Duodenal mucosa (tissue), 2 donors: ENCODE results near the gene MACF1.

Source experiments
- H3K27ac ChIP-seq: one replicate; pipeline ENCODE4 v1.7.0; 2013; ENCODE audit warnings: low read depth, low read length
- H3K27me3 ChIP-seq, 2 donors: one replicate each; pipeline ENCODE4 v1.7.0; 2013; ENCODE audit warnings: low read length in 2 of 2, control low read depth in 1 of 2; ENCODE audit not compliant: insufficient read depth in 2 of 2, control insufficient read depth in 1 of 2
- H3K36me3 ChIP-seq, 2 donors: one replicate each; pipeline ENCODE4 v1.7.0; 2013; ENCODE audit warnings: low read length in 2 of 2, control low read depth in 1 of 2; ENCODE audit not compliant: insufficient read depth in 2 of 2, control insufficient read depth in 1 of 2
- H3K4me1 ChIP-seq, 2 donors: one replicate each; pipeline ENCODE4 v1.7.0; 2013; ENCODE audit warnings: low read length in 2 of 2, control low read depth in 1 of 2; ENCODE audit not compliant: insufficient read depth in 2 of 2, control insufficient read depth in 1 of 2
- H3K4me3 ChIP-seq, 2 donors: one replicate each; pipeline ENCODE4 v1.7.0; 2013; ENCODE audit warnings: low read length in 2 of 2, low read depth in 1 of 2
- H3K9ac ChIP-seq, 2 donors: one replicate each; pipeline ENCODE4 v1.7.0; 2013; ENCODE audit warnings: low read length in 2 of 2, low read depth in 1 of 2
- H3K9me3 ChIP-seq, 2 donors: one replicate each; pipeline ENCODE4 v1.7.0; 2013; ENCODE audit warnings: low read length in 2 of 2, control low read depth in 1 of 2; ENCODE audit not compliant: control insufficient read depth in 1 of 2

Gene MACF1

GRCh38 chr1:39425634-39426033 lies 221.1 kb downstream of the MACF1 start:
- Histone ChIP-seq H3K9me3 (no peaks in the 10 kb centered on the region), H3K27ac (no peak overlapping the region), H3K27me3 (no peaks in the 10 kb centered on the region), H3K4me1 (peaks cover 0 to 9% of the 10 kb centered on the region in 2 donors), H3K4me3 (no peak overlapping the region), H3K9ac (no peak overlapping the region), H3K36me3 (peaks cover 33 to 60% of the 10 kb centered on the region in 2 donors)

GRCh38 chr1:39426346-39426745 lies 221.9 kb downstream of the MACF1 start:
- peaks cover 0 to 9% of the 10 kb centered on the region in 2 donors for H3K4me1 ChIP-seq
- peaks cover 40 to 64% of the 10 kb centered on the region in 2 donors for H3K36me3 ChIP-seq
- H3K4me3 ChIP-seq: no peak overlapping the region
- no peaks in the 10 kb centered on the region for H3K9me3 ChIP-seq
- H3K9ac ChIP-seq: no peak overlapping the region
- no peaks in the 10 kb centered on the region for H3K27me3 ChIP-seq
- H3K27ac ChIP-seq: no peak overlapping the region

GRCh38 chr1:39427374-39427773 lies 222.9 kb downstream of the MACF1 start:
- Histone ChIP-seq H3K36me3 (peaks cover 45 to 69% of the 10 kb centered on the region in 2 donors), H3K27me3 (no peaks in the 10 kb centered on the region), H3K4me1 (peaks cover 0 to 9% of the 10 kb centered on the region in 2 donors), H3K9me3 (no peaks in the 10 kb centered on the region), H3K4me3 (no peak overlapping the region), H3K9ac (no peak overlapping the region), H3K27ac (no peak overlapping the region)

GRCh38 chr1:39427912-39428311 lies 223.4 kb downstream of the MACF1 start:
- Histone ChIP-seq H3K27me3 (no peaks in the 10 kb centered on the region), H3K9me3 (no peaks in the 10 kb centered on the region), H3K36me3 (peaks cover 44 to 67% of the 10 kb centered on the region in 2 donors), H3K9ac (no peak overlapping the region), H3K4me3 (no peak overlapping the region), H3K4me1 (peaks cover 0 to 9% of the 10 kb centered on the region in 2 donors), H3K27ac (no peak overlapping the region)

GRCh38 chr1:39431927-39432326 lies 227.4 kb downstream of the MACF1 start:
- no peak overlapping the region for H3K27ac ChIP-seq
- no peak overlapping the region for H3K4me3 ChIP-seq
- no peaks in the 10 kb centered on the region for H3K27me3 ChIP-seq
- H3K36me3 ChIP-seq: peaks cover 62 to 78% of the 10 kb centered on the region in 2 donors
- no peaks in the 10 kb centered on the region for H3K9me3 ChIP-seq
- H3K9ac ChIP-seq: no peak overlapping the region
- no peaks in the 10 kb centered on the region for H3K4me1 ChIP-seq

- Histone ChIP-seq H3K27ac (no peak overlapping the region), H3K9ac (no peak overlapping the region), H3K4me1 (no peaks in the 10 kb centered on the region), H3K9me3 (no peaks in the 10 kb centered on the region), H3K4me3 (no peak overlapping the region), H3K27me3 (no peaks in the 10 kb centered on the region), H3K36me3 (peaks cover 59 to 69% of the 10 kb centered on the region in 2 donors)
Observed at GRCh38 chr1:39434797-39435395, 230.4 kb downstream of the MACF1 start.

- Histone ChIP-seq H3K4me1 (no peaks in the 10 kb centered on the region), H3K27ac (no peak overlapping the region), H3K36me3 (peaks cover 59 to 69% of the 10 kb centered on the region in 2 donors), H3K4me3 (no peak overlapping the region), H3K9ac (no peak overlapping the region), H3K27me3 (no peaks in the 10 kb centered on the region), H3K9me3 (no peaks in the 10 kb centered on the region)
Observed at GRCh38 chr1:39435597-39435996, 231.1 kb downstream of the MACF1 start.

- Histone ChIP-seq H3K27me3 (no peaks in the 10 kb centered on the region), H3K9ac (no peak overlapping the region), H3K4me3 (no peak overlapping the region), H3K9me3 (no peaks in the 10 kb centered on the region), H3K36me3 (peaks cover 53 to 69% of the 10 kb centered on the region in 2 donors), H3K4me1 (no peaks in the 10 kb centered on the region), H3K27ac (no peak overlapping the region)
Observed at GRCh38 chr1:39436842-39437241, 232.3 kb downstream of the MACF1 start.

GRCh38 chr1:39438042-39438441 lies 233.5 kb downstream of the MACF1 start:
- peaks cover 53 to 76% of the 10 kb centered on the region in 2 donors for H3K36me3 ChIP-seq
- no peak overlapping the region for H3K4me3 ChIP-seq
- no peaks in the 10 kb centered on the region for H3K9me3 ChIP-seq
- no peak overlapping the region for H3K27ac ChIP-seq
- no peaks in the 10 kb centered on the region for H3K4me1 ChIP-seq
- H3K27me3 ChIP-seq: no peaks in the 10 kb centered on the region
- H3K9ac ChIP-seq: no peak overlapping the region

- Histone ChIP-seq H3K4me3 (no peak overlapping the region), H3K9ac (no peak overlapping the region), H3K36me3 (peaks cover 63 to 85% of the 10 kb centered on the region in 2 donors), H3K27ac (no peak overlapping the region), H3K9me3 (no peaks in the 10 kb centered on the region), H3K27me3 (no peaks in the 10 kb centered on the region), H3K4me1 (no peaks in the 10 kb centered on the region)
Observed at GRCh38 chr1:39440856-39441255, 236.4 kb downstream of the MACF1 start.
